Uterus (tissue), 2 donors: ENCODE data around the gene UGT2B10.

ENCODE experiments used
- POLR2A ChIP-seq, 2 donors: fragments of 450-650 bp; IDR thresholded peaks; one replicate each; pipeline ENCODE4 v1.6.1; 2016; ENCODE audit warnings: antibody characterized with exemption in 2 of 2, mild to moderate bottlenecking in 1 of 2, moderate library complexity in 1 of 2
- TF ChIP-seq, protein P1 (sequence below), 4 experiments: fragments of 200-600 bp in 2 of 4; fragments of 450-650 bp in 2 of 4; sonication (generic) in 2 of 4; IDR thresholded peaks; one replicate each; pipeline ENCODE4 v1.5.1; 2016 to 2019; ENCODE audit warnings: antibody characterized with exemption in 4 of 4, mild to moderate bottlenecking in 2 of 4, moderate library complexity in 1 of 4

DNA sequence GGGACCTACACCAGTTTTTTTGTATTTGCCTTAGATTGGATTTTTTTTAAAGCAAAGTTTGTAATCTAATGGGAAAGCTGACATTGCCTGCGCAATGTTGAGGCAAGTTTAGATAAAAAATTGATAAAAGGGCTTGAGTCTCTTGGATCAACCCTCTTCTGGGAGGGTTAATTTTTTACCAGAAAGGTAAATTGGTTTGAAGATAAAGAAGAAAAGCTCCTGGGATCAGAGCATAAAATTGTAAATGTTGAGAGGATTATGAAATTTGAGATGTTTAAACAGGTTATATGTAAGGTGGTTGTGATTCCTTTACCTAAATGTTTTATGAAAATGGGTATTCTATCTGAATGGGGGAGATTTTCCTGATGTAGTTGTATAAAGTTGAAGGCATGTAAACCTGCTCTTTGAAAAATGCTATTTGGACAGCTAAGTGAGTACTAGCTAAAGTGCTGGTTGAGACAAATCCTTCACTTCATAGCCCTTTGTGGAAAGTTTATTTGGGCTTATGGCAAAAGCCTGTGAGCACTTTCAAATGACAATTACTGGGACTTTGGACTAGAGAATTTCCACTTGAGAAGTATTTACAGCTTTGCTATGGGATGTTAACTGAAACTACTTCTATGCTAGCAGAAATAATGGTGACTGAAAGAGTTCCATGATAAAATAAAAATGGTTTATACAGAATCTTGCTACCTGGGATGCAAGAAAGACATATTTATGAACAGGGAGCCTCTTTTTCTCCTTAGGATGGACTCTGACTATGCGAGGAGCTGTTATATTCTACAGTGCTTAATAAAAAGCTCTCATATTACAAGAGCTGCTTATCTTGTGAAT is 56.2 kb downstream of the UGT2B10 start:
- TF ChIP-seq, protein P1, sequence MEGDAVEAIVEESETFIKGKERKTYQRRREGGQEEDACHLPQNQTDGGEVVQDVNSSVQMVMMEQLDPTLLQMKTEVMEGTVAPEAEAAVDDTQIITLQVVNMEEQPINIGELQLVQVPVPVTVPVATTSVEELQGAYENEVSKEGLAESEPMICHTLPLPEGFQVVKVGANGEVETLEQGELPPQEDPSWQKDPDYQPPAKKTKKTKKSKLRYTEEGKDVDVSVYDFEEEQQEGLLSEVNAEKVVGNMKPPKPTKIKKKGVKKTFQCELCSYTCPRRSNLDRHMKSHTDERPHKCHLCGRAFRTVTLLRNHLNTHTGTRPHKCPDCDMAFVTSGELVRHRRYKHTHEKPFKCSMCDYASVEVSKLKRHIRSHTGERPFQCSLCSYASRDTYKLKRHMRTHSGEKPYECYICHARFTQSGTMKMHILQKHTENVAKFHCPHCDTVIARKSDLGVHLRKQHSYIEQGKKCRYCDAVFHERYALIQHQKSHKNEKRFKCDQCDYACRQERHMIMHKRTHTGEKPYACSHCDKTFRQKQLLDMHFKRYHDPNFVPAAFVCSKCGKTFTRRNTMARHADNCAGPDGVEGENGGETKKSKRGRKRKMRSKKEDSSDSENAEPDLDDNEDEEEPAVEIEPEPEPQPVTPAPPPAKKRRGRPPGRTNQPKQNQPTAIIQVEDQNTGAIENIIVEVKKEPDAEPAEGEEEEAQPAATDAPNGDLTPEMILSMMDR (IDR thresholded peaks at IDR 0.05) = no peak
- no peak for TF ChIP-seq POLR2A (IDR thresholded peaks at IDR 0.05)
